ENCODE results near the gene NHSL2.
A peak's percentile ranks its signal among the peaks of the same experiment; 100 is the strongest.

The NHSL2 gene

GRCh38 chrX:71922686-71923085, 12.0 kb downstream of the NHSL2 start:
- no peak for DNase-seq (ENCODE audit: low read depth)
- TF ChIP-seq CTCF (IDR thresholded peaks at IDR 0.05; ENCODE audit: control insufficient read depth, insufficient read depth, low read depth, low read length, missing control alignments): no peak

GRCh38 chrX:71923516-71923915, 12.9 kb downstream of the NHSL2 start:
- no peak for TF ChIP-seq CTCF (IDR thresholded peaks at IDR 0.05; ENCODE audit: control insufficient read depth, insufficient read depth, low read depth, low read length, missing control alignments)
- no peak for DNase-seq (ENCODE audit: low read depth)
- H3K4me3 ChIP-seq (ENCODE audit: control insufficient read depth, low read depth, low read length): no peak overlapping the region

More at GRCh38 chrX:71922686-71923085, 12.0 kb downstream of the NHSL2 start:
- H3K4me3 ChIP-seq (ENCODE audit: control insufficient read depth, low read depth, low read length): no peak overlapping the region

DNA sequence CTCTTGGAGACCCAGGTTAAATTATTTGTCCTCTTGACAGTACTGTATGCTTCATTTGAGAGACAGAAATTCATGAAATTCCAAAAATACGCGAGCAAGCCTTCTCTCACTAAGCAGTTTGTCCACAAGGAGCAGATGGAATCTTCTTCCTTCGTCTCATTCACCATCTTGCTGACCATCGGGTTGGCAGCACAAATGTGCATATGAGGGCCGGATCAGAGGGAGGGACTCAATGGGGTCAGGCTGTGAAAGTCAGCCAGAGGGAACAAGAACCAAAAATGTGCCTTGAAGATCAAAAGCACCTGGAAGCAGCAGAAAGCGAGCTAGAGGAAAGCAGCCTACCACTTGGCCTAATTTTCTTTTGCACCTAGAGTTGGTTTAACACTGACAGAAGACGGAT, 16.4 kb downstream of the NHSL2 start:
- TF ChIP-seq CTCF (IDR thresholded peaks at IDR 0.05; ENCODE audit: control insufficient read depth, insufficient read depth, low read depth, low read length, missing control alignments): no peak
- H3K4me3 ChIP-seq (ENCODE audit: control insufficient read depth, low read depth, low read length): no peak overlapping the region
- DNase-seq (ENCODE audit: low read depth): no peak

GRCh38 chrX:71928856-71929255, 18.2 kb downstream of the NHSL2 start:
- H3K4me3 ChIP-seq (ENCODE audit: control insufficient read depth, low read depth, low read length): no peak overlapping the region
- no peak for TF ChIP-seq CTCF (IDR thresholded peaks at IDR 0.05; ENCODE audit: control insufficient read depth, insufficient read depth, low read depth, low read length, missing control alignments)
- no peak for DNase-seq (ENCODE audit: low read depth)

- DNase-seq (ENCODE audit: low read depth): peak; percentile 67
- H3K4me3 ChIP-seq (ENCODE audit: control insufficient read depth, low read depth, low read length): no peak overlapping the region
- TF ChIP-seq CTCF (IDR thresholded peaks at IDR 0.05; ENCODE audit: control insufficient read depth, insufficient read depth, low read depth, low read length, missing control alignments): no peak
These were observed 19.7 kb downstream of the NHSL2 start for GRCh38 chrX:71930298-71930697.

GRCh38 chrX:71935476-71935875, 24.8 kb downstream of the NHSL2 start:
- TF ChIP-seq CTCF (IDR thresholded peaks at IDR 0.05; ENCODE audit: control insufficient read depth, insufficient read depth, low read depth, low read length, missing control alignments): no peak
- no peak for DNase-seq (ENCODE audit: low read depth)
- no peak overlapping the region for H3K4me3 ChIP-seq (ENCODE audit: control insufficient read depth, low read depth, low read length)

GRCh38 chrX:71936632-71937031, 26.0 kb downstream of the NHSL2 start:
- no peak overlapping the region for H3K4me3 ChIP-seq (ENCODE audit: control insufficient read depth, low read depth, low read length)
- no peak for DNase-seq (ENCODE audit: low read depth)
- no peak for TF ChIP-seq CTCF (IDR thresholded peaks at IDR 0.05; ENCODE audit: control insufficient read depth, insufficient read depth, low read depth, low read length, missing control alignments)

Measured in AG09309 (cell line).